ENCODE results near the gene NCMAP. TPM values are rescaled to one million over a fixed set of nuclear protein-coding genes. Genes with fewer than 3 reads are reported as not detected.
A peak's percentile ranks its signal among the peaks of the same experiment; 100 is the strongest.

NCMAP gene
- total RNA-seq, 2 donors from 2014 or later: 2.0 to 7.7 TPM

DNA sequence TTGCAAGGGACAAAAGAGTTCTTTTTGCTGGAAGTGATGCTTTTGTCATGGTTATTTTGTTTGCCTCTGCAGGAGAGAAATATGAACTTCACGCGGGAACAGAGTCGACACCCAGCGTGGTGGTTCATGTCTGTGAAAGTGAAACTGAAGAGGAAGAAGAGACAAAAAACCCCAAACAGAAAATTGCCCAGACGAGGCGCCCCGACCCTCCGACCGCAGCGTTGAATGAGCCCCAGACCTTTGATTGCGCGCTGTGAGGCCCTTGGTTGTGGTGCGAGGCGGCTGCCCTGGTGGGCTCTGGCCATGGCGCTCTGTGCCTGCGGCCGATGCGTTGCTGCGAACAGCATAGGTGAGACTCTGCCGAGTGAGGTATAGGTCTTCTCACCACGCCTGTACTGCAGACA is 20.9 kb upstream of the NCMAP start:
- Histone ChIP-seq H3K9me3 (no peaks in the 10 kb centered on the region), H3K27ac (no peak overlapping the region), H3K36me3 (no peaks in the 10 kb centered on the region), H3K4me1 (replicated peaks) (no peaks in the 10 kb centered on the region), H3K4me3 (no peak overlapping the region), H3K27me3 (replicated peaks; ENCODE audit: insufficient read depth) (no peaks in the 10 kb centered on the region)
- TF ChIP-seq POLR2AphosphoS5 (IDR thresholded peaks at IDR 0.05) (no peak), POLR2A (IDR thresholded peaks at IDR 0.05) (no peak)
- TF ChIP-seq, protein P1, sequence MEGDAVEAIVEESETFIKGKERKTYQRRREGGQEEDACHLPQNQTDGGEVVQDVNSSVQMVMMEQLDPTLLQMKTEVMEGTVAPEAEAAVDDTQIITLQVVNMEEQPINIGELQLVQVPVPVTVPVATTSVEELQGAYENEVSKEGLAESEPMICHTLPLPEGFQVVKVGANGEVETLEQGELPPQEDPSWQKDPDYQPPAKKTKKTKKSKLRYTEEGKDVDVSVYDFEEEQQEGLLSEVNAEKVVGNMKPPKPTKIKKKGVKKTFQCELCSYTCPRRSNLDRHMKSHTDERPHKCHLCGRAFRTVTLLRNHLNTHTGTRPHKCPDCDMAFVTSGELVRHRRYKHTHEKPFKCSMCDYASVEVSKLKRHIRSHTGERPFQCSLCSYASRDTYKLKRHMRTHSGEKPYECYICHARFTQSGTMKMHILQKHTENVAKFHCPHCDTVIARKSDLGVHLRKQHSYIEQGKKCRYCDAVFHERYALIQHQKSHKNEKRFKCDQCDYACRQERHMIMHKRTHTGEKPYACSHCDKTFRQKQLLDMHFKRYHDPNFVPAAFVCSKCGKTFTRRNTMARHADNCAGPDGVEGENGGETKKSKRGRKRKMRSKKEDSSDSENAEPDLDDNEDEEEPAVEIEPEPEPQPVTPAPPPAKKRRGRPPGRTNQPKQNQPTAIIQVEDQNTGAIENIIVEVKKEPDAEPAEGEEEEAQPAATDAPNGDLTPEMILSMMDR (IDR thresholded peaks at IDR 0.05): no peak
- 87% methylated on average over 21 of the region's 21 CpGs for whole genome bisulfite sequencing
- DNase-seq (ENCODE audit: low spot score): no peak
- intact Hi-C loops (cut with DNase I): no loop called here

DNA sequence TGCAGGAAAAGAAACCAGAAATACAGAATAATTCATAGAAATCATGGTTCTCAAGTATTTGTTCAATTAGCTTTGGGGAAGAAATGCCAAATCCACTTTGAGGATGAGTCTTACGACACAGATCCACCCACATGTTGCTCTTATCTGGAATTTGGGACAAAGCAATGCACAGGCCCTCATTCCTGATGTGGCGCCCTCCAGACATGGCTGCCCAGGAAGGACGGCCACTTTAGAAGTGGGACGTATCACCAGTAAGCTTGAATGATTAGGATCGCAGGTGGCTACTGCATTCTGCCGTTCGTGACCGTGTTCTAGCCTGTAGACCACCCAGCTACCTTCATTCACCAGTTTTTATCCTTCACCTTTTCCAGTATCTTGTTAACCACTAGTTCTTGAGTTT is 20.1 kb upstream of the NCMAP start:
- no peak for DNase-seq (ENCODE audit: low spot score)
- Histone ChIP-seq H3K9me3 (no peaks in the 10 kb centered on the region), H3K36me3 (no peaks in the 10 kb centered on the region), H3K27me3 (replicated peaks; ENCODE audit: insufficient read depth) (no peaks in the 10 kb centered on the region), H3K4me1 (replicated peaks) (no peaks in the 10 kb centered on the region), H3K4me3 (no peak overlapping the region), H3K27ac (peak overlapping the region in 1 of 2 donors; percentile 2)
- intact Hi-C loops (cut with DNase I): no loop called here
- TF ChIP-seq, protein P1 (IDR thresholded peaks at IDR 0.05): no peak
- TF ChIP-seq POLR2A (IDR thresholded peaks at IDR 0.05): no peak
- no peak for TF ChIP-seq POLR2AphosphoS5 (IDR thresholded peaks at IDR 0.05)
- WGBS: 91% methylated on average over 8 of the region's 8 CpGs

DNA sequence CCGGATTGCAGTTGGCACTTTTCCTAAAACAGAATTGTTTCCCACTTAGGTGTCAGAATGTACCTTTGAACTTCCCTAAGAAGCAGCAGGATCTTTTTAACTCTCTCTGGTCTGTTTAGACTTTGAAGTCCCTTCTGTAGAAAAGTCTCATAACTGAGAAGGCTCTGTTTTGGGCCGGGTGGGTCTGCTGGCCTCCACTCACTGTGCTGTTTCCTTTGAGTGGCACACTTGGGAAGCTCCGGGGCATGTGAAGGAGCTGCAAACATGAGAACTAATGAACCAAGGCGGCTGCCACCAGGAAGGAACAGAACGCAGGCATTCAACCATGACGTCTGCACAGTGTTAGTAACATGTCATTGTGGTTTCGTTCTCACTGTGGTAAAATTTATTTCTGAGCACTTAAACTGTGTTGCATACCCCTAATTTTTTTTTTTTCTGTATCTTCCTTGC is 19.5 kb upstream of the NCMAP start:
- Histone ChIP-seq H3K27me3 (replicated peaks; ENCODE audit: insufficient read depth) (no peaks in the 10 kb centered on the region), H3K9me3 (no peaks in the 10 kb centered on the region), H3K27ac (peak overlapping the region in 1 of 2 donors; percentile 2), H3K4me1 (replicated peaks) (peaks cover 4% of the 10 kb centered on the region), H3K4me3 (no peak overlapping the region), H3K36me3 (no peaks in the 10 kb centered on the region)
- intact Hi-C loops (cut with DNase I): no loop called here
- no peak for DNase-seq (ENCODE audit: low spot score)
- TF ChIP-seq, protein P1 (IDR thresholded peaks at IDR 0.05): no peak
- TF ChIP-seq POLR2A (IDR thresholded peaks at IDR 0.05) (no peak), POLR2AphosphoS5 (IDR thresholded peaks at IDR 0.05) (peak; percentile 8)
- WGBS: 39% methylated on average over 7 of the region's 7 CpGs

DNA sequence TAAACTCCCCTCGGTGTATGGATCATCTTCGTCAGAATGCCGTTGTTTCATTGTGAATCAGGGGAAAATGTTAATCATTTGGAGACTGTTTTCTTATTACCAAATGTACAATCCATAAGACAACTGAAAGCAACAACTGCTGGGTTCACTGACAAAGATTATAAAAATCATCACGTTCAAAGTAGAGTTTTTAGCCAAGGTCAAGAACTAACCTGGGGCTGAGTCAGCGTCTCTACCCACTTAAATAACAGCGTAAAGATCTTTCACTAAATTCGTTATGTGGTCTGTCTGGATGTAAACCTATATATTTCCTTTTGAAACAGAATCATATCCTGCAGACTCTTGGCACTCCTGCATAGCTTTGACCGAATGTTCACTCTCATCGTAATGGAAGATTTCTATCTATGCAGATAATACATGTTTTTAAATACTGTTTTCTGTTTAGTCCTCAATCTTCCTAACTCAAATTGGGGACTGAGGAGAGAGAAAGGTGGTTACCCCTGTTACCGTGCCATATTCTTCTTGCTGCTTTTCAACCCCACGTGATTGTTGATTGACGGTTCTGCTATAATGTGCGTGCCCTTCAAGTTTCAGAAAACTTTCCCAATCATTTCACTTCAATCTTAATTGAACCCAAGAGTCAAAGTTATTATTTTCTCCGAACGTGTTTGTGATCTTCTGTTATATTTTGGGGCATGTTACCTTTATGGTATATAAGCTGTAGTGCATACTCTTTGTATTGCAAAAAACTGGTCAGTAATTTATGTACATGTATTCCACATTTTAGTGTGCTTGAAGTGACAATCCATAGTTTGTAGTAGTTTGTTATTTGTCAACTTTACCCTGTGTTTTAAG is 15.6 kb upstream of the NCMAP start:
- H3K9me3 ChIP-seq: no peaks in the 10 kb centered on the region
- H3K4me3 ChIP-seq: no peak overlapping the region
- DNase-seq (ENCODE audit: low spot score): no peak
- peaks cover 4% of the 10 kb centered on the region for H3K4me1 ChIP-seq (replicated peaks)
- TF ChIP-seq POLR2A (IDR thresholded peaks at IDR 0.05) (no peak), POLR2AphosphoS5 (IDR thresholded peaks at IDR 0.05) (no peak)
- TF ChIP-seq, protein P1 (IDR thresholded peaks at IDR 0.05): no peak
- no peak overlapping the region for H3K27ac ChIP-seq
- WGBS: 72% methylated on average over 15 of the region's 15 CpGs
- intact Hi-C loops (cut with DNase I): no loop called here
- H3K27me3 ChIP-seq (replicated peaks; ENCODE audit: insufficient read depth): no peaks in the 10 kb centered on the region
- no peaks in the 10 kb centered on the region for H3K36me3 ChIP-seq
